ENCODE data around the gene RASAL2. TPM values are rescaled to one million over a fixed set of nuclear protein-coding genes. Genes with fewer than 3 reads are reported as not detected.
A peak's percentile ranks its signal among the peaks of the same experiment; 100 is the strongest.
"Not testable (repeated sequence)": the region's sequence is repeated elsewhere in the genome, so short reads cannot be mapped to it uniquely, and the experiment has no call there.

Gene RASAL2
- total RNA-seq, 2 donors from 2014 or later: 0.02 to 0.11 TPM

DNA sequence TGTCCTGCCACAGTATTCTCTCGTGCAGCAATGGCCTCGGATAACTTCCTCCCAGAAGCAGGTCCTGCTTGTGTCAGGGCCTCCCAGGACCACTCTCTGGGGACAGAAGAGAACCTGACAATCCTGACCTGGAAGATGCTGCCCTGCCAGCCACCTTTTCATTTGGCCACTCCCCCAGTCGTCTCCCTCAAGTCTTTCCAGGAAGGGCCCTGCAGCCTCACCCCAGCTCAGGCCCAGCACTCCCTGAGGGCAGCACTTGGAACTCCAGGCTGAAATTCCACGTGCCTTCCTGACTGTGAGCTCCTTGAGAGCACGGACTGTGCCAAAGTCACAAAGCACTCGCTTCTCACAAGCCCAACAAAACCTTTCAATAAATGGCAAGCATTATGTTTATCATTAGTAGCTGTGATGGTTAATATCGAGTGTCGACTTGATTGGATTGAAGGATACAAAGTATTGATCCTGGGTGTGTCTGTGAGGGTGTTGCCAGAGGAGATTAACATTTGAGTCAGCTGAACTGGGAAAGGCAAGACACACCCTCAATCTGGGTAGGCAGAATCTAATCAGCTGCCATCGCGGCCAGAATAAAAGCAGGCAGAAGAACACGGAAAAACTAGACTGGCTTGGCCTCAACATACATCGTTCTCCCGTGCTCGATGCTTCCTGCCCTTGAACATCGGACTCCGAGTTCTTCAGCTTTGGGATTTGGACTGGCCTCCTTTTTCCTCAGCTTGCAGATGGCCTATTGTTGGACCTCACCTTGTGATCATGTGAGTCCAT, 405.2 kb downstream of the RASAL2 start:
- H3K36me3 Mint-ChIP-seq (ENCODE audit: low read depth): no peaks in the 10 kb centered on the region
- H3K27me3 Mint-ChIP-seq: peaks cover 9% of the 10 kb centered on the region
- no peak overlapping the region for H3K27ac Mint-ChIP-seq
- ATAC-seq (replicated peaks): no peak
- no peaks in the 10 kb centered on the region for H3K4me1 Mint-ChIP-seq
- no peaks in the 10 kb centered on the region for H3K9me3 Mint-ChIP-seq
- no peak overlapping the region for H3K4me3 Mint-ChIP-seq

DNA sequence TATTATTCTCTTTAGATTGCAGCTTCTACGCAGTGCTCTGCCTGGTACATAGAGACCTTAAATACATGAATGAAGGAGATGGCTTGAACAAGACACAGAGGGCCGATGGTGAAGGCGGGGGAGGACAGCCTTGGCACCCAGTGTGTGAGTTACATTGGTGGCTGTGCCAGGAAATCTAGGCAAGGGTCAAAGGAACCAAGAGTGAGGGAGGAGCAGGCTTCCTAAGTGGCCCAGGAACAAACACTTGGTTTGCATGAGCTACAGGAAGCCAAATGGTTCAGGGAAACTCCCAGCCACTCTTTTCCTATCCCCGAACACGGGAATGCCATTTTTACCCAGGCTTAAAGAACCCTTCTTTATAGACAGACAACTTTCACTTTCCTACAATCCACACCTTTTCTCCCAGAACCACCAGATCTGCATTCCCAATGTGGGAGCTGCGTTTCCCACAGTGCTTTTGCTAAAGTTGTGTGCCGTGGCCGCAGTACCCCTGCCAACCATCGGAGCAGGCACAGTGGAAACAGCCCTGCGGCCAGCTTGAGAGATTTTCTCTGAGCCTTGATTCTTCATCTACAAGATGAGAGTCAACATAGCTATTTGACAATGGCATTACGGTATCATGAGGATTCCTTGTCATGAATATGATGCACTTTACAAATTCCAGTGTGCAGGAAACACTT, 406.3 kb downstream of the RASAL2 start:
- no peaks in the 10 kb centered on the region for H3K4me1 Mint-ChIP-seq
- H3K27ac Mint-ChIP-seq: no peak overlapping the region
- H3K4me3 Mint-ChIP-seq: no peak overlapping the region
- H3K27me3 Mint-ChIP-seq: peaks cover 12% of the 10 kb centered on the region
- H3K9me3 Mint-ChIP-seq: no peaks in the 10 kb centered on the region
- no peaks in the 10 kb centered on the region for H3K36me3 Mint-ChIP-seq (ENCODE audit: low read depth)
- no peak for ATAC-seq (replicated peaks)

DNA sequence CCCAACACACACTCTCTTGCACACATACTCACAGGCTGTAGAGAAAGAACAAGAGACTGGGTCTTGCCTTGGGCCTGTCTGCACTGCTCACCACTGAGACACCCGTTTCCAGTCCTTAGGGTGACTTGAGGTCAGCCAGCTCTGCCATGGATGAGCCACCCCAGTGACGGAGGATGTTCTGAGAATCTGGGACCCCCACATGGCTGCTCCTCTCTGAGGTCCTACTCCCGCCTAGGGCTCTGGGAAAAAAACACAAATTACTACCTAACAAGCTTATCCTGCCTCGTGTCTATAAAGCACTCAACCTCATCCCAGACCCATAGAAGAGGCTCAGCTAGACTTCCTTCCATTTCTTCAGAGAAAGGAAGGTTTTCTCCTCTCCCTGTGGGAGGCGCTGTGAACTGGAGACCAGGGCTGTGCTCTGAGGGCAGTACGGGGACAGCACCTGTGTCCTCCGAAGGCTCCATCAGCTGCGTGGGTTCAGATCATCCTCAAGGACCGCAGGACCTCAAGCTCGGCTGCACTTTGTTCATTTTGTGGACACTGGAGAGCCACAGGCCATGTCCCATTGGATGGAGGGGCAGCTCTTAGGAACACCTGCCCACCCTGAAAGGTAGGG, 407.1 kb downstream of the RASAL2 start:
- Mint-ChIP-seq H3K4me3 (no peak overlapping the region), H3K27me3 (peaks cover 9% of the 10 kb centered on the region), H3K27ac (no peak overlapping the region), H3K9me3 (no peaks in the 10 kb centered on the region), H3K36me3 (ENCODE audit: low read depth) (no peaks in the 10 kb centered on the region), H3K4me1 (no peaks in the 10 kb centered on the region)
- ATAC-seq (replicated peaks): no peak

DNA sequence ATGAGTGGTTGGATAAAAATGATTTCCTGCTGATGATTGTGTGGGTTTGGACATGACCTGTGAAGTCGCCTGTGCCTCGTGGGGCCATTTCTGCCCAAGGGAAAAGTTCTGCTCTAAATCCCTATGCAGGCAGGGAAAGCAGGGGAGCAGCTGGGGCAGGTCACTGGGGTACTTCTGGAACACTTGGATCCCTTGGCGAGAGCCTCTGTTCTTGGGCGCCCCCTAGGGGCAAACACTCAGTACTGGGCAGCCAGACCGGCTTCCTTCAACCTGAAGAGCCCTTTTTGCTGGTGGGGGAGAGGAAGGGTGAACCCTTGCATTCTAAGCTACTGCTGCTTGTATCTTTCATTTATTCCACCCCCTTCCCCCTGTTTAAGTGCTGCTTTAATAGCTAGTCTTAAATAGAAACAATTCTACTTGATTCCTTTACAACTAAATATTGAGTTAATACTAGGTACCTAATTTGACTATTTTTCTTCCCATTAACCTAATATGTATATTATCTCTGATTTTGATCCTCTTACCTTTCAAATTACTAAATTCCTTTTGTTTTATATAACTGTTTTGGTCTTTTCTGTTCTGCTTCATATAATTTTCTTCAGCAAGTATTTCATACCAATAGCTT, 407.9 kb downstream of the RASAL2 start:
- peak; percentile 62 for ATAC-seq (replicated peaks)
- Mint-ChIP-seq H3K4me1 (no peaks in the 10 kb centered on the region), H3K36me3 (ENCODE audit: low read depth) (no peaks in the 10 kb centered on the region), H3K4me3 (no peak overlapping the region), H3K27me3 (peaks cover 9% of the 10 kb centered on the region), H3K9me3 (no peaks in the 10 kb centered on the region), H3K27ac (no peak overlapping the region)

DNA sequence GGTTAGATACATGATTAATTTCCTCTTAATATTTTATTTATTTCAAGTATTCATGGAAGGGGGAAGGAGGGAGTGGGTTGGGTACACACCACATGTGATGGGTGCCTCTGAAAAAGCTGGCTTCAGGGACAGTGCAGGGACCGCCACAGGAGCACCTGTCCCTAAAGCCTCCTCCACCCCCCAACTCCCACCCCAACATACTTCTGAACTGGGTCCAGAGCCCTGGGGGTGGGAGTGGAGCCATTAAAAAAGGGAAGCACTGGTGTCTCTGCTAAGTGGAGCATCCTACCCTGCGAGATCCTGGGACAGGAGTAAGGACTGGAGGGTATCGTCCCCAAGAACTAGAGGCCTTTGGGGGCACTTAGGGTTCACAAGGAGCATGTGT, 408.4 kb downstream of the RASAL2 start:
- no peaks in the 10 kb centered on the region for H3K9me3 Mint-ChIP-seq
- H3K27me3 Mint-ChIP-seq: peaks cover 9% of the 10 kb centered on the region
- H3K4me1 Mint-ChIP-seq: no peaks in the 10 kb centered on the region
- H3K36me3 Mint-ChIP-seq (ENCODE audit: low read depth): no peaks in the 10 kb centered on the region
- no peak overlapping the region for H3K4me3 Mint-ChIP-seq
- ATAC-seq (replicated peaks): no peak
- no peak overlapping the region for H3K27ac Mint-ChIP-seq

DNA sequence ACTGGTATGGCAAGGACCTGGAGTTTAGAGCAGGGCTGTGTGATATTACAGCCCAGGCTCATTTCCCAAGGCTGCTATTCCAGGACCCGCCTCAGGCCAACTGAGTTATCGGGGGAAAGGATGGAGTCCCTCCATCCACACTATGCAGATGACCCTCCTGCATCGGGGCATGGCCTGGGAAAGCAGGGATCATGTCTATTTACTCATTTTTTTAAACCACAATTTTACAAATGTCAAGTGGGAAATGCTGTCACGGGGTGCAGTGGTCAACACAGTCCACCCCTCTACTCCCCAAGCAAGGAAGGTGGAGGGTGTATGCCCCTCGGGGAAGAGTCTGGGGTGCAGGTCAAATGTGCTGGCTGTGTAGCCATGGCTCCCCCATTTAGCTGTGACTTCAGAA, 409.0 kb downstream of the RASAL2 start:
- H3K27ac Mint-ChIP-seq: no peak overlapping the region
- no peak overlapping the region for H3K4me3 Mint-ChIP-seq
- no peaks in the 10 kb centered on the region for H3K9me3 Mint-ChIP-seq
- peaks cover 9% of the 10 kb centered on the region for H3K27me3 Mint-ChIP-seq
- H3K36me3 Mint-ChIP-seq (ENCODE audit: low read depth): no peaks in the 10 kb centered on the region
- H3K4me1 Mint-ChIP-seq: no peaks in the 10 kb centered on the region
- ATAC-seq (replicated peaks): no peak

DNA sequence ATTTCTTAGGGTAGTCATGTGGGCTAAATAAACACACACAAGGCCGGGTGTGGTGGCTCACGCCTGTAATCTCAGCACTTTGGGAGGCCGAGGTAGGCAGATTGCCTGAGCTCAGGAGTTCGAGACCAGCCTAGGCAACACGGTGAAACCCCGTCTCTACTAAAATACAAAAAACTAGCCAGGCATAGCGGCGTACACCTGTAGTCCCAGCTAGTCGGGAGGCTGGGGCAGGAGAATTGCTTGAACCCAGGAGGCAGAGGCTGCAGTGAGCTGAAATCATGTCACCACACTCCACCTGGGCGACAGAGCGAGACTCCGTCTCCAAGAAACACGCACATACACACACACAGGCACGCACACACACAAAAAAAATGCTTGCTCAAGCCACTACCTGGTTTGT, 409.4 kb downstream of the RASAL2 start:
- not testable (repeated sequence) for H3K4me1 Mint-ChIP-seq; H3K27ac Mint-ChIP-seq; H3K9me3 Mint-ChIP-seq; H3K27me3 Mint-ChIP-seq; ATAC-seq (replicated peaks); H3K4me3 Mint-ChIP-seq; H3K36me3 Mint-ChIP-seq (ENCODE audit: low read depth)

DNA sequence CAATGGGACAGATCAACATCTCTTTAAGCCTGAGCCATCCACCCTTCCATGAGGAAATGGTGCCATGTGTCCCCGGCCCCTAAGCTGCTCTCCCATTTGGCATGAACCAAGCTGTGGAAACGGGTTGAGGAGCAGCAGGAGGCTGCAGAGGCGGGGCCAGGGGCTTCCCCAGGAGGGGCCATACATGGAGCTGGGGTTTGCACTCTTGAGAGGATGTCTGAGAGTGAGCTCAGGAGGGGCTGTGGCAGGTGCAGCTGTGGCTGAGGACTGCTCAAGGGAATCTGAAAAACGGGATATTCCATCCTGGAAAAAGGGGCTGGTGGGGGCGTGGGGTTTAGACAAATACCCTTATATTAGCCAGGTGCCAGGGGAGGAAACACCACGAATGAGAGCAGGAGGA, 409.9 kb downstream of the RASAL2 start:
- H3K27me3 Mint-ChIP-seq: peaks cover 9% of the 10 kb centered on the region
- no peak for ATAC-seq (replicated peaks)
- H3K4me1 Mint-ChIP-seq: no peaks in the 10 kb centered on the region
- H3K9me3 Mint-ChIP-seq: no peaks in the 10 kb centered on the region
- H3K4me3 Mint-ChIP-seq: no peak overlapping the region
- H3K36me3 Mint-ChIP-seq (ENCODE audit: low read depth): no peaks in the 10 kb centered on the region
- H3K27ac Mint-ChIP-seq: no peak overlapping the region

DNA sequence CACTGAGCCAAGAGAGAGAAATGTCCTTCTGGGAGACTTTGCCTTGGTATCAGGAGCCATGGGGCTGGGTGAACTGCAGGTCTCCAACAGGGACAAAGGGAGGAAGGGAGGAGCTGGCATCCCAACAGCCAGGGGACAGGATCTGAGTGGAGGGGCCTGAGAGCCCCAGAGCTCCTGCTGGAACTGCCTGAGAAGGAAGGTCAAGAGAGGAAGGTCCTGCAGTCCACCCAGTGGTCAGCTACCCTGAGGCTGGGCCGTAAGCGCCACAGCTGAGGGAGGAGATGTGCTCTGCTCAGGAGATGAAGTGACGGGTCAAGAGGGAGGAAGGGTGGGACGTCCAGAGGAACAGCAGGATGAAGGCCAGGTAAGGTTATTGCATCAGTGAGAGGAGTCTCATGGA, 410.4 kb downstream of the RASAL2 start:
- H3K27me3 Mint-ChIP-seq: peaks cover 9% of the 10 kb centered on the region
- H3K9me3 Mint-ChIP-seq: no peaks in the 10 kb centered on the region
- no peak overlapping the region for H3K27ac Mint-ChIP-seq
- no peak overlapping the region for H3K4me3 Mint-ChIP-seq
- no peaks in the 10 kb centered on the region for H3K36me3 Mint-ChIP-seq (ENCODE audit: low read depth)
- H3K4me1 Mint-ChIP-seq: no peaks in the 10 kb centered on the region
- no peak for ATAC-seq (replicated peaks)

DNA sequence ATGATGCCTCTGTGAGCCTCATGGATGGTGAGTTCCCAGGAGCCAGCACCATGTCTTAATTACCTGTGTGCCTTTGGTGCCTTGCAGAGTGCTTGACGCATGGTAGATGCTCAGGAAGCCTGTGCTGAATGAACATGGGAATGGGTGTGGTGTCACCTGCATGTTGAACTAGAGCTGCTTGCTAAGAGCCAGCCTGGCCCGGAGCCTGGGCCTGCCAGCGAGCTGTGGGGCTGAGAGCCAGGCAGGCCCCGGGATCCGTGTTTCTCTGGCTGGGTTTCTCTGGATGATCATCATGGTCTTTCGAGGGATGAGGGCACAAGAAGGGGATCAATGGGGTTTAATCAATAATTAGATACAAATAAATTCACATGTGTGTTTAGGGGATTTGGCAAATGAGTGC, 412.3 kb downstream of the RASAL2 start:
- no peaks in the 10 kb centered on the region for H3K36me3 Mint-ChIP-seq (ENCODE audit: low read depth)

DNA sequence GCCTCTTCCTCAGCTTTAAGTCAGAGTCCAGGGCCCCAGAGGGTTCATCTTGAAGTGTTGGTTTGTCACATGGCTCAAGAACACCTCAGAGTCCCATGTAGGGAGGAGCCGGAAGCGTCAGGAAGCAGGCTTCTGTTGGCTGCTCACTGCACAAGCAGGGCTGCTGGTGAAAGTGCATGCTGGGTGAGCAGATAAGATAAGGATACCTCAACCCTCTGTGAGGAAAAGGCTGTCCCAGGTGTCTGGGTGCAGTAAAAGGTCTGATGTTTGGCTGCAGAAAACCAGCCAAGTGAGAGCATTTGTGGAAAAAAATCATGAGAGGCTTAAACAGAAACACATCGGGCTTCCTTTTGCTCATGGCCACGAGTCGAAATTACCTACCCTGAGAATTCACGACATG, 412.8 kb downstream of the RASAL2 start:
- Mint-ChIP-seq H3K27me3 (peaks cover 9% of the 10 kb centered on the region), H3K27ac (no peak overlapping the region), H3K9me3 (no peaks in the 10 kb centered on the region), H3K4me1 (no peaks in the 10 kb centered on the region), H3K4me3 (no peak overlapping the region), H3K36me3 (ENCODE audit: low read depth) (no peaks in the 10 kb centered on the region)
- ATAC-seq (replicated peaks): no peak

More for the DNA sequence above, 412.3 kb downstream of the RASAL2 start:
- H3K4me3 Mint-ChIP-seq: no peak overlapping the region
- H3K27me3 Mint-ChIP-seq: peaks cover 9% of the 10 kb centered on the region
- H3K27ac Mint-ChIP-seq: no peak overlapping the region
- no peaks in the 10 kb centered on the region for H3K9me3 Mint-ChIP-seq
- no peak for ATAC-seq (replicated peaks)
- H3K4me1 Mint-ChIP-seq: no peaks in the 10 kb centered on the region

DNA sequence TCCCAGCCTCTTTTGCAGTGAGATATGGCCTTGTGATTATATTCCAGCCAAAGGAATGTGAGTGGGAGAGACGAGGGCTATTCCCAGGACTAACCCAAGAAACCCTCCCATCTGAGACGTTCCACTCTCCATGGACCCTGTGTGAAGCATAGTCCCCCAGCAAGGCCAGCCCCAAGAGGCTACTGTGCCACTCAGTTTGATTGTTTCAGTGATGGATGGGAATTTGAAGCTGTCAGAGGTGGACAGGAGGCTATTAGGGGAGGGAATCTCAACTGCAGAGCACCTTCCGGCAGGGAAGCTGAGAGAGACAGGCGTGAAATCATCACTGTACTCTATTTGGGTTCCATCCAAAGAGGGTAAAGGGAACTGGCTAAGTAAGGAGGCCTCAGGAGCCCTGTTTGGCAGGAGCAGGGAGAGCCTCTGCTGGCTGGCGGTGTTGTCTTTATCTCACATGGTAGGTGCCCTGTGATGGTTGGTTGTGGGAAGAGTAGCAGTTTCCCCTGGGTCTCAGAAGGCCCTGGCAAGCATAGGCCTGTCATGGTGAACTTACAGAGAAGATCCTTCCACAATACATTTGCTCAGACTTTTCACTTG, 415.6 kb downstream of the RASAL2 start:
- H3K9me3 Mint-ChIP-seq: no peaks in the 10 kb centered on the region
- H3K4me1 Mint-ChIP-seq: no peaks in the 10 kb centered on the region
- H3K27ac Mint-ChIP-seq: no peak overlapping the region
- no peaks in the 10 kb centered on the region for H3K36me3 Mint-ChIP-seq (ENCODE audit: low read depth)
- H3K4me3 Mint-ChIP-seq: no peak overlapping the region
- H3K27me3 Mint-ChIP-seq: no peaks in the 10 kb centered on the region
- ATAC-seq (replicated peaks): no peak

DNA sequence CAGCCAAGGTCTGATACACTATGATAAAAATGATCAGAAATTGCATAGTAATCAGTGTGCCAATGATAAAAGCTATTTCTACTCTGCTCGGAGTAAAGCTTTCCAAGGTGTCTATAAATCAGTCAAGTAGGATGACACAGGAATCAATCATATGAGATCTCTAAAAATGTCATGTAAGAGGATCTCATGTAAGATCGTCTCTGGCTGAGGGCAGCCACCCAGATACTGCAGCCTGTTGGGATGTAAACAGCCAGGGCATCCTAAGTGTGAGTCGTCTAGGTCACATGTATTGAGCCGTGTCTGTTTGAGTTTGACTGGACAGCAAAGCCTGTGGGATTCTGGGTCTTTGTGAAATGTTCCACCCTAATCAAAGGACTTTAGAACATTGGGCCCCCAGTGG, 416.3 kb downstream of the RASAL2 start:
- Mint-ChIP-seq H3K4me1 (no peaks in the 10 kb centered on the region), H3K9me3 (no peaks in the 10 kb centered on the region), H3K4me3 (no peak overlapping the region), H3K27me3 (no peaks in the 10 kb centered on the region), H3K36me3 (ENCODE audit: low read depth) (no peaks in the 10 kb centered on the region), H3K27ac (no peak overlapping the region)
- no peak for ATAC-seq (replicated peaks)

DNA sequence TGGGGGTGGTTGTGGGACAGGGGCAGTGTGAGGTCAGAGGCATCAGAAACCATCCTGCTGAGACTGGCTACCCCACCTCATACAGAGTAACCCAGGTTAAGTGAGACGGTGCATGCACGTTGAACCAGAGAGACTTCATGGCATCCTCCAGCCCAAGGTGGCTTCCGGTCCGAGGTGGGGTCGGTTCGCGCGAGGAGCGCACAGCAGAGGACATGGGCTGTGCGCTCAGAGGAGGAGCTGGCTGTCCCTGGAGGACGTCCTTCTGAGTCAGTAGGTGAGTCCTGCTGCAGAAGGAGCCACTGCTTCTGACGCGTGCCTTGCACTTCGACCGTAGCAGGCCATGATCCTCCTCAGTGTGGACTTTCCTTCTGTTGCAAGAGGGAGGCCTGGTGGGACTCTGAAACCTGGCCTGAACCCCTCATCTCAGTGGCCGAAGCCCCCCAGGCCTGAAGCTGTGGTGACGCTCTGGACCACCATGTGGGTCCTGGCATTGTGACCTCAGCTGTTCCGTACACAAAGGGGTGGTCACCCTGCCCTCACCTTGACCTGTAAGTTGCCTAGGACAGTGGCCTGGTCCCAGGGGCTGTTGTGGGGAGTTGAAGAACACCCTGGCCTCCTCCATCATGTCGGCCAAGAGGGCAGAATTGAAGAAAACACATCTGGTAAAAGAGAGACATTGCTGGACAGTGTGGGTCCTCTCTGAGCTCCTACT, 418.8 kb downstream of the RASAL2 start, which contains the start of gene TEX35:
TSS of gene TEX35 (plus strand) at position 544 of the 712 bp plus-strand sequence. CDS start at position 624, 80 bp downstream.
- H3K4me3 Mint-ChIP-seq: no peak within 1 kb of the TSS
- H3K36me3 Mint-ChIP-seq (ENCODE audit: low read depth): no peaks in the 10 kb centered on the region
- ATAC-seq (replicated peaks): no peak
- no peaks in the 10 kb centered on the region for H3K9me3 Mint-ChIP-seq
- H3K4me1 Mint-ChIP-seq: no peaks in the 10 kb centered on the region
- H3K27me3 Mint-ChIP-seq: no peaks in the 10 kb centered on the region
- H3K27ac Mint-ChIP-seq: no peak within 1 kb of the TSS
